WTC11 (cell line): Measurements from ENCODE around the gene PCDH19. TPM values are rescaled to one million over a fixed set of nuclear protein-coding genes. Genes with fewer than 3 reads are reported as not detected.

Experiments used
- ATAC-seq: fragments of 200-7000 bp; cut with Tn5 transposase; 2 replicates; pipeline ENCODE4 v1.10.0; 2021; ENCODE audit warnings: mild to moderate bottlenecking, moderate library complexity
- CTCF ChIA-PET: fragments of 300-600 bp; sonication (Branson Sonifier 250); formaldehyde crosslinking; loops from one replicate; lab custom pipeline; 2021; ENCODE audit warnings: antibody characterized with exemption; lab: Charles Lee
- POLR2A ChIA-PET: fragments of 350-600 bp; sonication (Branson Sonifier 250); formaldehyde crosslinking; loops from one replicate; lab custom pipeline; 2021; ENCODE audit warnings: antibody characterized with exemption; lab: Charles Lee
- DNase-seq: peaks from one replicate; pipeline ENCODE4 v3.0.0; 2021; ENCODE audit warnings: low spot score
- H3K27ac Mint-ChIP-seq: 2 replicates; pipeline ENCODE4 v1.8.0; 2021; ENCODE audit warnings: mixed read lengths
- H3K27me3 Mint-ChIP-seq: 2 replicates; pipeline ENCODE4 v1.8.0; 2021; ENCODE audit warnings: low read depth, mild to moderate bottlenecking, moderate library complexity, mixed read lengths
- H3K36me3 Mint-ChIP-seq: 2 replicates; pipeline ENCODE4 v1.8.0; 2021; ENCODE audit warnings: mixed read lengths
- H3K4me1 Mint-ChIP-seq: 2 replicates; pipeline ENCODE4 v1.8.0; 2022; ENCODE audit warnings: mixed read lengths
- H3K4me3 Mint-ChIP-seq: 2 replicates; pipeline ENCODE4 v1.8.0; 2021; ENCODE audit warnings: mild to moderate bottlenecking, moderate library complexity, mixed read lengths
- H3K9me3 Mint-ChIP-seq: 2 replicates; pipeline ENCODE4 v1.8.0; 2021; ENCODE audit warnings: mixed read lengths
- ARID4B ChIP-seq: sonication (generic); formaldehyde crosslinking; IDR thresholded peaks from 2 replicates; pipeline ENCODE4 v1.8.0; 2023; ENCODE audit warnings: missing genetic modification reagents, mild to moderate bottlenecking, borderline replicate concordance
- ATF2 ChIP-seq: sonication (generic); formaldehyde crosslinking; IDR thresholded peaks from 2 replicates; pipeline ENCODE4 v1.8.1; 2022; ENCODE audit warnings: low read depth, missing genetic modification reagents, borderline replicate concordance
- E2F5 ChIP-seq: sonication (generic); formaldehyde crosslinking; IDR thresholded peaks from 2 replicates; pipeline ENCODE4 v1.8.1; 2022; ENCODE audit warnings: mild to moderate bottlenecking, moderate library complexity, missing genetic modification reagents
- ELF4 ChIP-seq: sonication (generic); formaldehyde crosslinking; IDR thresholded peaks from 2 replicates; pipeline ENCODE4 v1.8.1; 2022; ENCODE audit warnings: low read depth, mild to moderate bottlenecking, moderate library complexity, missing genetic modification reagents
- EMX1 ChIP-seq: fragments of 250-450 bp; sonication (Bioruptor Pico); IDR thresholded peaks from 2 replicates; pipeline ENCODE4 v1.8.0; 2021; ENCODE audit warnings: mild to moderate bottlenecking
- ETV6 ChIP-seq: sonication (generic); formaldehyde crosslinking; IDR thresholded peaks from 2 replicates; pipeline ENCODE4 v1.8.1; 2022; ENCODE audit warnings: mild to moderate bottlenecking, missing genetic modification reagents
- FOXJ3 ChIP-seq: sonication (generic); formaldehyde crosslinking; IDR thresholded peaks from 2 replicates; pipeline ENCODE4 v1.9.0; 2021; ENCODE audit warnings: missing genetic modification reagents, mild to moderate bottlenecking, borderline replicate concordance
- FOXP1 ChIP-seq: sonication (generic); formaldehyde crosslinking; IDR thresholded peaks from 2 replicates; pipeline ENCODE4 v1.8.0; 2022; ENCODE audit warnings: missing genetic modification reagents, mild to moderate bottlenecking, moderate library complexity, borderline replicate concordance
- SMAD4 ChIP-seq: sonication (generic); formaldehyde crosslinking; IDR thresholded peaks from 2 replicates; pipeline ENCODE4 v1.8.0; 2022; ENCODE audit warnings: mild to moderate bottlenecking, missing genetic modification reagents
- STAT6 ChIP-seq: sonication (generic); formaldehyde crosslinking; conservative IDR thresholded peaks from 2 replicates; pipeline ENCODE4 v1.8.1; 2023; ENCODE audit warnings: mild to moderate bottlenecking, low read depth, missing genetic modification reagents, moderate library complexity
- TEAD1 ChIP-seq: sonication (generic); formaldehyde crosslinking; IDR thresholded peaks from 2 replicates; pipeline ENCODE4 v1.8.0; 2022; ENCODE audit warnings: mild to moderate bottlenecking, missing genetic modification reagents
- ZBTB21 ChIP-seq: sonication (generic); formaldehyde crosslinking; IDR thresholded peaks from 2 replicates; pipeline ENCODE4 v1.8.1; 2023; ENCODE audit warnings: mild to moderate bottlenecking, missing genetic modification reagents, borderline replicate concordance
- ZNF138 ChIP-seq: sonication (generic); formaldehyde crosslinking; conservative IDR thresholded peaks from 2 replicates; pipeline ENCODE4 v1.8.1; 2022; ENCODE audit warnings: mild to moderate bottlenecking, moderate library complexity, missing genetic modification reagents
- ZNF232 ChIP-seq: sonication (generic); formaldehyde crosslinking; IDR thresholded peaks from 2 replicates; pipeline ENCODE4 v1.8.0; 2022; ENCODE audit warnings: mild to moderate bottlenecking, missing genetic modification reagents
- ZNF423 ChIP-seq: fragments of 250-450 bp; sonication (Bioruptor Pico); IDR thresholded peaks from 2 replicates; pipeline ENCODE4 v2.1.2; 2022; ENCODE audit warnings: mild to moderate bottlenecking, moderate library complexity
- total RNA-seq: library from RNA; stranded (reverse); gene quantifications from 3 replicates; pipeline ENCODE4 v1.2.3, GENCODE V29; 2021
- TF ChIP-seq, protein P1 (sequence below): sonication (generic); formaldehyde crosslinking; IDR thresholded peaks from 2 replicates; pipeline ENCODE4 v1.8.1; 2023; ENCODE audit warnings: mild to moderate bottlenecking, missing genetic modification reagents, moderate library complexity
- TF ChIP-seq, protein P2 (sequence below): fragments of 250-450 bp; sonication (Bioruptor Pico); IDR thresholded peaks from 2 replicates; pipeline ENCODE4 v1.9.0; 2021; ENCODE audit warnings: mild to moderate bottlenecking
- TF ChIP-seq, protein P3 (sequence below): fragments of 250-450 bp; sonication (Bioruptor Pico); IDR thresholded peaks from 2 replicates; pipeline ENCODE4 v1.8.0; 2021; ENCODE audit warnings: mild to moderate bottlenecking
- TF ChIP-seq, protein P4 (sequence below): sonication (generic); formaldehyde crosslinking; IDR thresholded peaks from 2 replicates; pipeline ENCODE4 v1.8.1; 2022; ENCODE audit warnings: mild to moderate bottlenecking, missing genetic modification reagents, moderate library complexity, borderline replicate concordance
- TF ChIP-seq, protein P5 (sequence below): sonication (generic); formaldehyde crosslinking; IDR thresholded peaks from 2 replicates; pipeline ENCODE4 v1.8.1; 2022; ENCODE audit warnings: low read depth, mild to moderate bottlenecking, moderate library complexity, missing genetic modification reagents, borderline replicate concordance

The PCDH19 gene
- total RNA-seq, 1 experiment from 2014 or later = 1.5 TPM

DNA sequence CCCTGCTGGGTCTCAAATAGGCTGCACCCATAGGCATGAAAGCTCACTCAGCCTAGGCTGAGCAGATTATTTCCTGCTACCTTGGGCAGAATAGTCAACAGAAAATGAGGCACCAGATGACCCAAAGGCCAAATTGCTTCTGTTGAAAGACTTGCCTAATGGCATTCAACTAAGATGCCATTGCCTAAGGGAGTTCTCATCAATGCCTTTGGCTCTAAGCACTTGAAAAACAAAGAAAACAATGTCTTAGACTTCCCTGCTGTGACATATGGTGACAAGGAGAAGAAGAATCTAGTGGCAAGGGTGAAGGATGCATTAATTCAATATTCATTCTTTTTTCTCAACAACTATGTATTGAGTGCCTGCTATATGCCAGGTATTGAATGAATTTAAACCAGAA is 25.7 kb upstream of the PCDH19 start:
- CTCF ChIA-PET = interaction anchor here (1.0 to 2.8 kb wide), 5 partner anchors 12 to 201 kb away, joined by 3 to 14 read pairs (median 3); partner anchors contain the start of gene TSPAN6
- TF ChIP-seq FOXJ3 (no peak), ZNF423 (CRISPR knock-in tag) (no peak), SMAD4 (CRISPR knock-in tag) (no peak), ATF2 (CRISPR knock-in tag) (no peak), STAT6 (CRISPR knock-in tag) (no peak), TEAD1 (CRISPR knock-in tag) (no peak), ZBTB21 (no peak), EMX1 (CRISPR knock-in tag) (no peak), ETV6 (no peak), E2F5 (CRISPR knock-in tag) (no peak)
- TF ChIP-seq, protein P1, sequence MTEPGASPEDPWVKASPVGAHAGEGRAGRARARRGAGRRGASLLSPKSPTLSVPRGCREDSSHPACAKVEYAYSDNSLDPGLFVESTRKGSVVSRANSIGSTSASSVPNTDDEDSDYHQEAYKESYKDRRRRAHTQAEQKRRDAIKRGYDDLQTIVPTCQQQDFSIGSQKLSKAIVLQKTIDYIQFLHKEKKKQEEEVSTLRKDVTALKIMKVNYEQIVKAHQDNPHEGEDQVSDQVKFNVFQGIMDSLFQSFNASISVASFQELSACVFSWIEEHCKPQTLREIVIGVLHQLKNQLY = no peak
- TF ChIP-seq, protein P2, sequence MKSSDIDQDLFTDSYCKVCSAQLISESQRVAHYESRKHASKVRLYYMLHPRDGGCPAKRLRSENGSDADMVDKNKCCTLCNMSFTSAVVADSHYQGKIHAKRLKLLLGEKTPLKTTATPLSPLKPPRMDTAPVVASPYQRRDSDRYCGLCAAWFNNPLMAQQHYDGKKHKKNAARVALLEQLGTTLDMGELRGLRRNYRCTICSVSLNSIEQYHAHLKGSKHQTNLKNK (CRISPR knock-in tag) = no peak
- TF ChIP-seq, protein P3, sequence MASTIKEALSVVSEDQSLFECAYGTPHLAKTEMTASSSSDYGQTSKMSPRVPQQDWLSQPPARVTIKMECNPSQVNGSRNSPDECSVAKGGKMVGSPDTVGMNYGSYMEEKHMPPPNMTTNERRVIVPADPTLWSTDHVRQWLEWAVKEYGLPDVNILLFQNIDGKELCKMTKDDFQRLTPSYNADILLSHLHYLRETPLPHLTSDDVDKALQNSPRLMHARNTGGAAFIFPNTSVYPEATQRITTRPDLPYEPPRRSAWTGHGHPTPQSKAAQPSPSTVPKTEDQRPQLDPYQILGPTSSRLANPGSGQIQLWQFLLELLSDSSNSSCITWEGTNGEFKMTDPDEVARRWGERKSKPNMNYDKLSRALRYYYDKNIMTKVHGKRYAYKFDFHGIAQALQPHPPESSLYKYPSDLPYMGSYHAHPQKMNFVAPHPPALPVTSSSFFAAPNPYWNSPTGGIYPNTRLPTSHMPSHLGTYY (CRISPR knock-in tag) = no peak
- TF ChIP-seq, protein P4, sequence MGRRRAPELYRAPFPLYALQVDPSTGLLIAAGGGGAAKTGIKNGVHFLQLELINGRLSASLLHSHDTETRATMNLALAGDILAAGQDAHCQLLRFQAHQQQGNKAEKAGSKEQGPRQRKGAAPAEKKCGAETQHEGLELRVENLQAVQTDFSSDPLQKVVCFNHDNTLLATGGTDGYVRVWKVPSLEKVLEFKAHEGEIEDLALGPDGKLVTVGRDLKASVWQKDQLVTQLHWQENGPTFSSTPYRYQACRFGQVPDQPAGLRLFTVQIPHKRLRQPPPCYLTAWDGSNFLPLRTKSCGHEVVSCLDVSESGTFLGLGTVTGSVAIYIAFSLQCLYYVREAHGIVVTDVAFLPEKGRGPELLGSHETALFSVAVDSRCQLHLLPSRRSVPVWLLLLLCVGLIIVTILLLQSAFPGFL = no peak
- TF ChIP-seq, protein P5, sequence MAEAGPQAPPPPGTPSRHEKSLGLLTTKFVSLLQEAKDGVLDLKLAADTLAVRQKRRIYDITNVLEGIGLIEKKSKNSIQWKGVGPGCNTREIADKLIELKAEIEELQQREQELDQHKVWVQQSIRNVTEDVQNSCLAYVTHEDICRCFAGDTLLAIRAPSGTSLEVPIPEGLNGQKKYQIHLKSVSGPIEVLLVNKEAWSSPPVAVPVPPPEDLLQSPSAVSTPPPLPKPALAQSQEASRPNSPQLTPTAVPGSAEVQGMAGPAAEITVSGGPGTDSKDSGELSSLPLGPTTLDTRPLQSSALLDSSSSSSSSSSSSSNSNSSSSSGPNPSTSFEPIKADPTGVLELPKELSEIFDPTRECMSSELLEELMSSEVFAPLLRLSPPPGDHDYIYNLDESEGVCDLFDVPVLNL (CRISPR knock-in tag) = no peak
- TF ChIP-seq, all 79 proteins: peak for 0
- Mint-ChIP-seq H3K9me3 (no peaks in the 10 kb centered on the region), H3K27me3 (peaks cover 2% of the 10 kb centered on the region; the same call in 1 of the 2 replicates), H3K4me1 (peaks cover 30% of the 10 kb centered on the region), H3K27ac (0 out of 2 replicates have a peak overlapping the region, but pooled peaks have one; percentile 53), H3K36me3 (no peaks in the 10 kb centered on the region), H3K4me3 (no peak overlapping the region)
- no peak for DNase-seq
- POLR2A ChIA-PET = no interaction called here
- peak; percentile 56; the same call in 1 of the 2 replicates for ATAC-seq

GRCh38 chrX:100424012-100424411 is 13.9 kb upstream of the PCDH19 start:
- ATAC-seq (peak; percentile 86), DNase-seq (peak; percentile 42)
- Mint-ChIP-seq H3K27ac (no peak overlapping the region), H3K4me1 (peaks cover 6% of the 10 kb centered on the region), H3K9me3 (no peaks in the 10 kb centered on the region), H3K4me3 (no peak overlapping the region), H3K27me3 (peaks cover 3% of the 10 kb centered on the region; the same call in 1 of the 2 replicates), H3K36me3 (no peaks in the 10 kb centered on the region)
- ChIA-PET CTCF (interaction anchor here (0.8 to 3.1 kb wide), 12 partner anchors 10 to 345 kb away, joined by 3 to 14 read pairs (median 6); partner anchors contain the start of gene TSPAN6), POLR2A (no interaction called here)
- TF ChIP-seq ZNF232 (CRISPR knock-in tag) (no peak), ARID4B (CRISPR knock-in tag) (no peak), ZNF138 (CRISPR knock-in tag) (no peak), ELF4 (CRISPR knock-in tag) (no peak), FOXP1 (no peak)
